ENCODE data around the gene ZNF433. TPM values are rescaled to one million over a fixed set of nuclear protein-coding genes. Genes with fewer than 3 reads are reported as not detected.

ZNF433 gene
- total RNA-seq, 2 experiments from 2014 or later = 0.76 to 1.9 TPM

GRCh38 chr19:12034620-12035019, 859 bp downstream of the ZNF433 start:
- Histone ChIP-seq H3K9me3 (ENCODE audit: low read length) (no peaks in the 10 kb centered on the region), H3K27ac (ENCODE audit: low read depth, low read length, poor library complexity, severe bottlenecking) (no peak overlapping the region), H3K4me3 (ENCODE audit: low read depth, low read length, poor library complexity, severe bottlenecking) (no peak overlapping the region), H3K4me2 (ENCODE audit: low read length) (no peak overlapping the region), H3K79me2 (ENCODE audit: insufficient read depth, low read depth, low read length) (no peaks in the 10 kb centered on the region), H3K4me1 (ENCODE audit: insufficient read depth, low read length, poor library complexity, severe bottlenecking) (peaks cover 5% of the 10 kb centered on the region), H3K36me3 (ENCODE audit: insufficient read depth, low read length) (no peaks in the 10 kb centered on the region; the same call in 1 of the 2 replicates), H2AFZ (ENCODE audit: low read length) (no peak overlapping the region), H4K20me1 (ENCODE audit: insufficient read depth, low read length) (no peaks in the 10 kb centered on the region), H3K9me2 (ENCODE audit: insufficient read depth, low read length) (no peaks in the 10 kb centered on the region)
- ChIA-PET CTCF (ENCODE audit: unreplicated experiment) (no interaction called here), POLR2A (no interaction called here)
- no TSS peak for BruUV-seq (replicated peaks)
- DNase-seq (ENCODE audit: low spot score) = no peak
- intact Hi-C loops (cut with micrococcal nuclease; ENCODE audit: unreplicated experiment) = no loop called here
- TF ChIP-seq EZH2phosphoT487 (IDR thresholded peaks at IDR 0.05; ENCODE audit: borderline replicate concordance, low read depth, low read length) = no peak
- TF ChIP-seq, protein P1, sequence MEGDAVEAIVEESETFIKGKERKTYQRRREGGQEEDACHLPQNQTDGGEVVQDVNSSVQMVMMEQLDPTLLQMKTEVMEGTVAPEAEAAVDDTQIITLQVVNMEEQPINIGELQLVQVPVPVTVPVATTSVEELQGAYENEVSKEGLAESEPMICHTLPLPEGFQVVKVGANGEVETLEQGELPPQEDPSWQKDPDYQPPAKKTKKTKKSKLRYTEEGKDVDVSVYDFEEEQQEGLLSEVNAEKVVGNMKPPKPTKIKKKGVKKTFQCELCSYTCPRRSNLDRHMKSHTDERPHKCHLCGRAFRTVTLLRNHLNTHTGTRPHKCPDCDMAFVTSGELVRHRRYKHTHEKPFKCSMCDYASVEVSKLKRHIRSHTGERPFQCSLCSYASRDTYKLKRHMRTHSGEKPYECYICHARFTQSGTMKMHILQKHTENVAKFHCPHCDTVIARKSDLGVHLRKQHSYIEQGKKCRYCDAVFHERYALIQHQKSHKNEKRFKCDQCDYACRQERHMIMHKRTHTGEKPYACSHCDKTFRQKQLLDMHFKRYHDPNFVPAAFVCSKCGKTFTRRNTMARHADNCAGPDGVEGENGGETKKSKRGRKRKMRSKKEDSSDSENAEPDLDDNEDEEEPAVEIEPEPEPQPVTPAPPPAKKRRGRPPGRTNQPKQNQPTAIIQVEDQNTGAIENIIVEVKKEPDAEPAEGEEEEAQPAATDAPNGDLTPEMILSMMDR (conservative IDR thresholded peaks at IDR 0.05; ENCODE audit: low read length) = no peak

- BruUV-seq (replicated peaks) = no TSS peak
- no peak overlapping the region for H3K4me2 ChIP-seq (ENCODE audit: low read length)
- ChIA-PET POLR2A (no interaction called here), CTCF (ENCODE audit: unreplicated experiment) (no interaction called here)
- no peak overlapping the region for H3K27ac ChIP-seq (ENCODE audit: low read depth, low read length, poor library complexity, severe bottlenecking)
- H3K79me2 ChIP-seq (ENCODE audit: insufficient read depth, low read depth, low read length) = no peaks in the 10 kb centered on the region
- H2AFZ ChIP-seq (ENCODE audit: low read length) = no peak overlapping the region
- intact Hi-C loops (cut with micrococcal nuclease; ENCODE audit: unreplicated experiment) = no loop called here
- no peak overlapping the region for H3K4me3 ChIP-seq (ENCODE audit: low read depth, low read length, poor library complexity, severe bottlenecking)
- peaks cover 5% of the 10 kb centered on the region for H3K4me1 ChIP-seq (ENCODE audit: insufficient read depth, low read length, poor library complexity, severe bottlenecking)
- no peaks in the 10 kb centered on the region for H3K9me2 ChIP-seq (ENCODE audit: insufficient read depth, low read length)
- no peaks in the 10 kb centered on the region for H3K9me3 ChIP-seq (ENCODE audit: low read length)
- H4K20me1 ChIP-seq (ENCODE audit: insufficient read depth, low read length) = no peaks in the 10 kb centered on the region
- TF ChIP-seq, protein P1 (conservative IDR thresholded peaks at IDR 0.05; ENCODE audit: low read length) = no peak
- no peak for TF ChIP-seq EZH2phosphoT487 (IDR thresholded peaks at IDR 0.05; ENCODE audit: borderline replicate concordance, low read depth, low read length)
- H3K36me3 ChIP-seq (ENCODE audit: insufficient read depth, low read length) = no peaks in the 10 kb centered on the region; the same call in 1 of the 2 replicates
- DNase-seq (ENCODE audit: low spot score) = no peak
Measured at GRCh38 chr19:12034198-12034597, 1.3 kb downstream of the ZNF433 start.

DNA sequence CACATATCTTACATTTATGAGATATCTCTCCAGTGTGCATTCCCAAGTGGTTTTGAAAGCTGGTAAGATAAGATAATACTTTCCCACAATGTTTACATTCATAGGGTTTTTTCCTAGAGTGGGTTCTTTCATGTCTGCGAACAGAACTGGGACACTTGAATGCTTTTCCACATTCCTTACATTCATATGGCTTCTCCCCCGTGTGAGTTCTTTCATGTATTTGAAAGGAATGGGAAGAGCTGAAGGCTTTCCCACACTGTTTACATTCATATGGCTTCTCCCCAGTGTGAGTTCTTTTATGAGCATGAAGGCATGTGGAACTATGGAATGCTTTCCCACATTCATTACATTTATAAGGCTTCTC, 19.7 kb downstream of the ZNF433 start:
- Histone ChIP-seq H3K36me3 (ENCODE audit: insufficient read depth, low read length) (peaks cover 74% of the 10 kb centered on the region), H4K20me1 (ENCODE audit: insufficient read depth, low read length) (no peaks in the 10 kb centered on the region), H3K4me1 (ENCODE audit: insufficient read depth, low read length, poor library complexity, severe bottlenecking) (no peaks in the 10 kb centered on the region), H3K4me2 (ENCODE audit: low read length) (no peak overlapping the region), H3K9me2 (ENCODE audit: insufficient read depth, low read length) (no peaks in the 10 kb centered on the region), H2AFZ (ENCODE audit: low read length) (no peak overlapping the region), H3K79me2 (ENCODE audit: insufficient read depth, low read depth, low read length) (no peaks in the 10 kb centered on the region), H3K9me3 (ENCODE audit: low read length) (peaks cover 45% of the 10 kb centered on the region), H3K27ac (ENCODE audit: low read depth, low read length, poor library complexity, severe bottlenecking) (no peak overlapping the region), H3K4me3 (ENCODE audit: low read depth, low read length, poor library complexity, severe bottlenecking) (no peak overlapping the region)
- BruUV-seq (replicated peaks) = no TSS peak
- TF ChIP-seq EZH2phosphoT487 (IDR thresholded peaks at IDR 0.05; ENCODE audit: borderline replicate concordance, low read depth, low read length) = no peak
- TF ChIP-seq, protein P1 (conservative IDR thresholded peaks at IDR 0.05; ENCODE audit: low read length) = no peak
- ChIA-PET CTCF (ENCODE audit: unreplicated experiment) (no interaction called here), POLR2A (no interaction called here)
- DNase-seq (ENCODE audit: low spot score) = no peak
- intact Hi-C loops (cut with micrococcal nuclease; ENCODE audit: unreplicated experiment) = no loop called here
